HepG2 (cell line): ENCODE measurements around the gene LRRC25. TPM values are rescaled to one million over a fixed set of nuclear protein-coding genes. Genes with fewer than 3 reads are reported as not detected.

ENCODE experiments used
- ARNT2 ChIP-seq: sonication (generic); formaldehyde crosslinking; IDR thresholded peaks from 2 replicates; pipeline ENCODE4 v1.8.0; 2022; ENCODE audit warnings: mild to moderate bottlenecking, low read depth, missing genetic modification reagents, moderate library complexity
- HOXD1 ChIP-seq: sonication (generic); formaldehyde crosslinking; IDR thresholded peaks from 2 replicates; pipeline ENCODE4 v1.5.0; 2020; ENCODE audit warnings: missing genetic modification reagents
- KLF15 ChIP-seq: sonication (generic); formaldehyde crosslinking; IDR thresholded peaks from 2 replicates; pipeline ENCODE4 v1.8.1; 2023; ENCODE audit warnings: borderline replicate concordance, mild to moderate bottlenecking, inconsistent platforms, missing genetic modification reagents, mixed read lengths
- MAF1 ChIP-seq: sonication (generic); formaldehyde crosslinking; IDR thresholded peaks from 2 replicates; pipeline ENCODE4 v1.5.0; 2020; ENCODE audit warnings: missing genetic modification reagents, borderline replicate concordance
- PAWR ChIP-seq: sonication (generic); formaldehyde crosslinking; IDR thresholded peaks from 2 replicates; pipeline ENCODE4 v1.4.0; 2020; ENCODE audit warnings: missing genetic modification reagents, mild to moderate bottlenecking, borderline replicate concordance
- USF2 ChIP-seq, 2 experiments: sonication (generic) in 1 of 2; formaldehyde crosslinking in 1 of 2; IDR thresholded peaks; 2 replicates each; pipeline versions ENCODE4 v1.5.1 to v1.6.1; 2011 to 2020; ENCODE audit warnings: borderline replicate concordance in 1 of 2, low read depth in 1 of 2, low read length in 1 of 2, mild to moderate bottlenecking in 1 of 2, missing genetic modification reagents in 1 of 2, moderate library complexity in 1 of 2
- ZBTB21 ChIP-seq: sonication (generic); formaldehyde crosslinking; IDR thresholded peaks from 2 replicates; pipeline ENCODE4 v1.4.0; 2020; ENCODE audit warnings: missing genetic modification reagents
- ZBTB34 ChIP-seq: sonication (generic); formaldehyde crosslinking; IDR thresholded peaks from 2 replicates; pipeline ENCODE4 v1.8.0; 2022; ENCODE audit warnings: mild to moderate bottlenecking, missing genetic modification reagents
- ZBTB38 ChIP-seq: sonication (generic); formaldehyde crosslinking; IDR thresholded peaks from 2 replicates; pipeline ENCODE4 v1.5.1; 2020; ENCODE audit warnings: mild to moderate bottlenecking, missing genetic modification reagents
- ZFYVE20 ChIP-seq: sonication (generic); formaldehyde crosslinking; IDR thresholded peaks from 2 replicates; pipeline ENCODE4 v1.8.0; 2023; ENCODE audit warnings: low read depth, mild to moderate bottlenecking, moderate library complexity, missing genetic modification reagents, borderline replicate concordance
- ZMAT5 ChIP-seq: sonication (generic); formaldehyde crosslinking; IDR thresholded peaks from 2 replicates; pipeline ENCODE4 v1.5.0; 2020; ENCODE audit warnings: mild to moderate bottlenecking, low read depth, missing genetic modification reagents, borderline replicate concordance
- ZNF124 ChIP-seq: sonication (generic); formaldehyde crosslinking; IDR thresholded peaks from 2 replicates; pipeline ENCODE4 v1.4.0; 2020; ENCODE audit warnings: missing genetic modification reagents
- ZNF205 ChIP-seq: IDR thresholded peaks from 2 replicates; pipeline ENCODE4 v1.6.1; 2018; ENCODE audit warnings: missing biosample characterization, missing genetic modification reagents
- ZNF280B ChIP-seq: sonication (generic); formaldehyde crosslinking; IDR thresholded peaks from 2 replicates; pipeline ENCODE4 v1.5.0; 2020; ENCODE audit warnings: missing genetic modification reagents, mild to moderate bottlenecking, borderline replicate concordance
- ZNF335 ChIP-seq: sonication (generic); formaldehyde crosslinking; IDR thresholded peaks from 2 replicates; pipeline ENCODE4 v1.4.0; 2020; ENCODE audit warnings: missing genetic modification reagents
- ZNF337 ChIP-seq: sonication (generic); formaldehyde crosslinking; IDR thresholded peaks from 2 replicates; pipeline ENCODE4 v1.5.1; 2020; ENCODE audit warnings: missing genetic modification reagents, low read depth, mild to moderate bottlenecking, borderline replicate concordance
- ZNF552 ChIP-seq: sonication (generic); formaldehyde crosslinking; IDR thresholded peaks from 2 replicates; pipeline ENCODE4 v1.9.0; 2022; ENCODE audit warnings: missing genetic modification reagents, mild to moderate bottlenecking, borderline replicate concordance
- ZNF691 ChIP-seq: sonication (generic); formaldehyde crosslinking; IDR thresholded peaks from 2 replicates; pipeline ENCODE4 v1.4.0; 2020; ENCODE audit warnings: missing genetic modification reagents, low read depth, mild to moderate bottlenecking, borderline replicate concordance
- ZNF879 ChIP-seq: sonication (generic); formaldehyde crosslinking; IDR thresholded peaks from 2 replicates; pipeline ENCODE4 v1.8.1; 2023; ENCODE audit warnings: missing genetic modification reagents
- polyA plus RNA-seq, 8 experiments: library from polyadenylated mRNA; depleted of rRNA in 3 of 8; stranded (reverse) in 7 of 8; unstranded in 1 of 8; fragments of >200 nt; fragmentation: Illumina TruSeq in 4 of 8; extraction: Trizol in 4 of 8; gene quantifications; 2 replicates each; pipeline versions ENCODE4 v1.2.1 to v1.2.3, GENCODE V29; 2011 to 2016; ENCODE audit warnings: low read depth in 4 of 8, missing spikeins in 1 of 8, mixed read lengths in 1 of 8; ENCODE audit not compliant: insufficient read depth in 1 of 8
- total RNA-seq, 5 experiments: library from RNA; depleted of rRNA; stranded (reverse); fragments of >200 nt; fragmentation: Illumina TruSeq; extraction: Trizol; gene quantifications; 2 replicates each; pipeline ENCODE4 v1.2.3, GENCODE V29; 2016; ENCODE audit warnings: low read depth in 1 of 5

Gene LRRC25
- total and polyA plus RNA-seq, 2 of the 13 experiments (the other 11 are each of a cell fraction or from before 2014, with no cell fraction given): 0.13 to 0.53 TPM

GRCh38 chr19:18379803-18380747, 17.3 kb downstream of the LRRC25 start (continued):
- TF ChIP-seq ZNF691 (CRISPR knock-in tag) (peak; percentile 52; the same call in 1 of the 2 replicates), ZNF124 (CRISPR knock-in tag) (peak; percentile 26; the same call in 1 of the 2 replicates), ZNF337 (CRISPR knock-in tag) (peak; percentile 85; the same call in 1 of the 2 replicates), ZNF552 (peak; percentile 81; the same call in 1 of the 2 replicates), ARNT2 (peak; percentile 74; the same call in 1 of the 2 replicates), ZBTB34 (CRISPR knock-in tag) (peak; percentile 97), USF2 (IDR thresholded peaks at IDR 0.05; ENCODE audit: low read depth, low read length) (no peak), USF2 (CRISPR knock-in tag; IDR thresholded peaks at IDR 0.05; ENCODE audit: borderline replicate concordance) (0 out of 2 replicates have a peak, but pooled peaks have one; percentile 19), ZNF205 (CRISPR knock-in tag) (peak; percentile 93), ZNF335 (CRISPR knock-in tag) (peak; percentile 86; the same call in 1 of the 2 replicates), ZBTB21 (CRISPR knock-in tag) (peak; percentile 99), ZFYVE20 (CRISPR knock-in tag) (no peak), ZNF879 (CRISPR knock-in tag) (peak; percentile 41; the same call in 1 of the 2 replicates), ZBTB38 (CRISPR knock-in tag) (peak; percentile 96; the same call in 1 of the 2 replicates), MAF1 (CRISPR knock-in tag) (no peak), HOXD1 (CRISPR knock-in tag) (no peak), ZNF280B (CRISPR knock-in tag) (no peak; the same call in 1 of the 2 replicates), PAWR (CRISPR knock-in tag) (peak; percentile 49; the same call in 1 of the 2 replicates), KLF15 (CRISPR knock-in tag) (peak; percentile 53; the same call in 1 of the 2 replicates), ZMAT5 (CRISPR knock-in tag) (no peak)
